ENCODE results near the gene JADE2. TPM values are rescaled to one million over a fixed set of nuclear protein-coding genes. Genes with fewer than 3 reads are reported as not detected.
"Not testable (repeated sequence)": the region's sequence is repeated elsewhere in the genome, so short reads cannot be mapped to it uniquely, and the experiment has no call there.

Gene JADE2
- polyA plus RNA-seq, 2 donors: 3.8 to 4.1 TPM

GRCh38 chr5:134516984-134517383 lies 8.5 kb upstream of the JADE2 start:
- not testable (repeated sequence) for H3K4me1 ChIP-seq (ENCODE audit: control insufficient read depth in 2 of 2, insufficient read depth in 2 of 2, low read length in 1 of 2); H3K27ac ChIP-seq (ENCODE audit: low read depth in 2 of 2, low read length in 1 of 2); H3K27me3 ChIP-seq (ENCODE audit: control insufficient read depth in 1 of 2, insufficient read depth in 2 of 2, low read length in 2 of 2); H3K9me3 ChIP-seq (ENCODE audit: control insufficient read depth in 2 of 2, insufficient read depth in 1 of 2, low read depth in 1 of 2, low read length in 1 of 2); H3K4me3 ChIP-seq (ENCODE audit: low read depth in 1 of 2, low read length in 2 of 2); H3K36me3 ChIP-seq (ENCODE audit: control insufficient read depth in 2 of 2, insufficient read depth in 2 of 2, low read length in 1 of 2)
- 90 to 96% methylated on average over 8 of the region's 8 CpGs for WGBS, 2 donors

- H3K4me1 ChIP-seq (ENCODE audit: control insufficient read depth in 2 of 2, insufficient read depth in 2 of 2, low read length in 1 of 2): no peaks in the 10 kb centered on the region
- no peaks in the 10 kb centered on the region for H3K36me3 ChIP-seq (ENCODE audit: control insufficient read depth in 2 of 2, insufficient read depth in 2 of 2, low read length in 1 of 2)
- no peaks in the 10 kb centered on the region for H3K9me3 ChIP-seq (ENCODE audit: control insufficient read depth in 2 of 2, insufficient read depth in 1 of 2, low read depth in 1 of 2, low read length in 1 of 2)
- H3K27ac ChIP-seq (ENCODE audit: low read depth in 2 of 2, low read length in 1 of 2): no peak overlapping the region
- H3K27me3 ChIP-seq (ENCODE audit: control insufficient read depth in 1 of 2, insufficient read depth in 2 of 2, low read length in 2 of 2): no peaks in the 10 kb centered on the region
- 80% methylated on average over 5 of the region's 5 CpGs for WGBS, 2 donors
- no peak overlapping the region for H3K4me3 ChIP-seq (ENCODE audit: low read depth in 1 of 2, low read length in 2 of 2)
Observed at GRCh38 chr5:134517553-134517952, 7.9 kb upstream of the JADE2 start.

GRCh38 chr5:134519989-134520388 lies 5.5 kb upstream of the JADE2 start:
- H3K36me3 ChIP-seq (ENCODE audit: control insufficient read depth in 2 of 2, insufficient read depth in 2 of 2, low read length in 1 of 2): no peaks in the 10 kb centered on the region
- no peak overlapping the region for H3K27ac ChIP-seq (ENCODE audit: low read depth in 2 of 2, low read length in 1 of 2)
- no peak overlapping the region for H3K4me3 ChIP-seq (ENCODE audit: low read depth in 1 of 2, low read length in 2 of 2)
- H3K4me1 ChIP-seq (ENCODE audit: control insufficient read depth in 2 of 2, insufficient read depth in 2 of 2, low read length in 1 of 2): no peaks in the 10 kb centered on the region
- WGBS, 2 donors: 72 to 75% methylated on average over 2 of the region's 2 CpGs
- no peaks in the 10 kb centered on the region for H3K27me3 ChIP-seq (ENCODE audit: control insufficient read depth in 1 of 2, insufficient read depth in 2 of 2, low read length in 2 of 2)
- no peaks in the 10 kb centered on the region for H3K9me3 ChIP-seq (ENCODE audit: control insufficient read depth in 2 of 2, insufficient read depth in 1 of 2, low read depth in 1 of 2, low read length in 1 of 2)

- Histone ChIP-seq H3K27ac (ENCODE audit: low read depth in 2 of 2, low read length in 1 of 2) (no peak overlapping the region), H3K4me1 (ENCODE audit: control insufficient read depth in 2 of 2, insufficient read depth in 2 of 2, low read length in 1 of 2) (no peaks in the 10 kb centered on the region), H3K27me3 (ENCODE audit: control insufficient read depth in 1 of 2, insufficient read depth in 2 of 2, low read length in 2 of 2) (no peaks in the 10 kb centered on the region), H3K9me3 (ENCODE audit: control insufficient read depth in 2 of 2, insufficient read depth in 1 of 2, low read depth in 1 of 2, low read length in 1 of 2) (no peaks in the 10 kb centered on the region), H3K4me3 (ENCODE audit: low read depth in 1 of 2, low read length in 2 of 2) (no peak overlapping the region), H3K36me3 (ENCODE audit: control insufficient read depth in 2 of 2, insufficient read depth in 2 of 2, low read length in 1 of 2) (no peaks in the 10 kb centered on the region)
- WGBS, 2 donors: 60 to 66% methylated on average over 3 of the region's 3 CpGs
Observed at GRCh38 chr5:134521841-134522240, 3.6 kb upstream of the JADE2 start.

- no peaks in the 10 kb centered on the region for H3K36me3 ChIP-seq (ENCODE audit: control insufficient read depth in 2 of 2, insufficient read depth in 2 of 2, low read length in 1 of 2)
- peak overlapping the region; percentile 97 for H3K27ac ChIP-seq (ENCODE audit: low read depth in 2 of 2, low read length in 1 of 2)
- no peaks in the 10 kb centered on the region for H3K9me3 ChIP-seq (ENCODE audit: control insufficient read depth in 2 of 2, insufficient read depth in 1 of 2, low read depth in 1 of 2, low read length in 1 of 2)
- peaks cover 0 to 3% of the 10 kb centered on the region in 2 donors for H3K4me1 ChIP-seq (ENCODE audit: control insufficient read depth in 2 of 2, insufficient read depth in 2 of 2, low read length in 1 of 2)
- peak overlapping the region; percentile 60 to 93 for H3K4me3 ChIP-seq (ENCODE audit: low read depth in 1 of 2, low read length in 2 of 2)
- no peaks in the 10 kb centered on the region for H3K27me3 ChIP-seq (ENCODE audit: control insufficient read depth in 1 of 2, insufficient read depth in 2 of 2, low read length in 2 of 2)
- 16% methylated on average over 12 to 13 of the region's 13 CpGs for WGBS, 2 donors
Observed at GRCh38 chr5:134523543-134524271, 1.8 kb upstream of the JADE2 start.

GRCh38 chr5:134524272-134524825 lies 1.1 kb upstream of the JADE2 start:
- Histone ChIP-seq H3K4me1 (ENCODE audit: control insufficient read depth in 2 of 2, insufficient read depth in 2 of 2, low read length in 1 of 2) (peaks cover 0 to 8% of the 10 kb centered on the region in 2 donors), H3K4me3 (ENCODE audit: low read depth in 1 of 2, low read length in 2 of 2) (peak overlapping the region; percentile 60 to 93), H3K27ac (ENCODE audit: low read depth in 2 of 2, low read length in 1 of 2) (peak overlapping the region; percentile 97), H3K27me3 (ENCODE audit: control insufficient read depth in 1 of 2, insufficient read depth in 2 of 2, low read length in 2 of 2) (no peaks in the 10 kb centered on the region), H3K9me3 (ENCODE audit: control insufficient read depth in 2 of 2, insufficient read depth in 1 of 2, low read depth in 1 of 2, low read length in 1 of 2) (no peaks in the 10 kb centered on the region), H3K36me3 (ENCODE audit: control insufficient read depth in 2 of 2, insufficient read depth in 2 of 2, low read length in 1 of 2) (no peaks in the 10 kb centered on the region)
- 0% methylated on average over 39 to 40 of the region's 40 CpGs for WGBS, 2 donors

- Histone ChIP-seq H3K36me3 (ENCODE audit: control insufficient read depth in 2 of 2, insufficient read depth in 2 of 2, low read length in 1 of 2) (no peaks in the 10 kb centered on the region), H3K27ac (ENCODE audit: low read depth in 2 of 2, low read length in 1 of 2) (peak overlapping the region; percentile 96 to 97), H3K4me1 (ENCODE audit: control insufficient read depth in 2 of 2, insufficient read depth in 2 of 2, low read length in 1 of 2) (peaks cover 0 to 11% of the 10 kb centered on the region in 2 donors), H3K27me3 (ENCODE audit: control insufficient read depth in 1 of 2, insufficient read depth in 2 of 2, low read length in 2 of 2) (no peaks in the 10 kb centered on the region), H3K9me3 (ENCODE audit: control insufficient read depth in 2 of 2, insufficient read depth in 1 of 2, low read depth in 1 of 2, low read length in 1 of 2) (no peaks in the 10 kb centered on the region), H3K4me3 (ENCODE audit: low read depth in 1 of 2, low read length in 2 of 2) (peak overlapping the region; percentile 71 to 93)
- WGBS, 2 donors: 0% methylated on average over 61 to 84 of the region's 84 CpGs
Observed at GRCh38 chr5:134525683-134526482, 413 bp downstream of the JADE2 start.

DNA sequence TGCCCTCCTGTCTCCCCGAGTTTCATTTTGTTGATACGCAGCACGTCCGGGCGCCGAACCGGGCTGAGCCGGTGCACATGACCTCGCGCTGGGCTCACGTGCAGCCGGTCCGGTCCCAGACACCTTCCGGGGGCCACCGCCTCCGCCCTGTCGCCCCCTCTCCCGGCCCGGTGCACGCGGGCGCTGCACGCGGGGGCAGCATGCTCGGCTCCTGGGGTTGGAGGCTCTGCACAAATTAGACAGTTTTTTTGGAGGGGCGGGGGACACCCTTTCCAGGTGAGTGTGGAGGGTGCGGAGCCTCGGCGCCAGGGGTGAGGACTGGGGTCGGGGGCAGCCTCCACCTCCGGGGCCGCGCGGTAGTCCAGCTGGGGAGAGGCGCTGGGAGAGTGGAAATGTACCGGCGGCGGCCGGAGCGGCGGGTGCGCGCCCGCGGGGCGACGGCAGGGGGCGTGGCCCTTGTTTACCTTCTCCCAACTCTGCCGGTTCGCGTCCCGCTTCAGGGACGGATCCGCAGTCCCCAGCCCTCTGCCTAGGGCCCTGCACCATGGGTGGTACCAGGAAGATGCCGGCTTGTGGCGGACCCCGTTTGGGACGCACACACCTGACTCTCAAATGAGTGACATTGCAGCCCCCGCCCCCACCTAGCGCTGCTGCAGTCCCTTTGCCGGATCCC lies 1.1 kb downstream of the JADE2 start:
- no peaks in the 10 kb centered on the region for H3K27me3 ChIP-seq (ENCODE audit: control insufficient read depth in 1 of 2, insufficient read depth in 2 of 2, low read length in 2 of 2)
- 0 to 1% methylated on average over 59 to 61 of the region's 61 CpGs for WGBS, 2 donors
- no peaks in the 10 kb centered on the region for H3K9me3 ChIP-seq (ENCODE audit: control insufficient read depth in 2 of 2, insufficient read depth in 1 of 2, low read depth in 1 of 2, low read length in 1 of 2)
- H3K4me3 ChIP-seq (ENCODE audit: low read depth in 1 of 2, low read length in 2 of 2): peak overlapping the region; percentile 71 to 93
- H3K27ac ChIP-seq (ENCODE audit: low read depth in 2 of 2, low read length in 1 of 2): peak overlapping the region; percentile 96 to 97
- no peaks in the 10 kb centered on the region for H3K36me3 ChIP-seq (ENCODE audit: control insufficient read depth in 2 of 2, insufficient read depth in 2 of 2, low read length in 1 of 2)
- peaks cover 0 to 11% of the 10 kb centered on the region in 2 donors for H3K4me1 ChIP-seq (ENCODE audit: control insufficient read depth in 2 of 2, insufficient read depth in 2 of 2, low read length in 1 of 2)

DNA sequence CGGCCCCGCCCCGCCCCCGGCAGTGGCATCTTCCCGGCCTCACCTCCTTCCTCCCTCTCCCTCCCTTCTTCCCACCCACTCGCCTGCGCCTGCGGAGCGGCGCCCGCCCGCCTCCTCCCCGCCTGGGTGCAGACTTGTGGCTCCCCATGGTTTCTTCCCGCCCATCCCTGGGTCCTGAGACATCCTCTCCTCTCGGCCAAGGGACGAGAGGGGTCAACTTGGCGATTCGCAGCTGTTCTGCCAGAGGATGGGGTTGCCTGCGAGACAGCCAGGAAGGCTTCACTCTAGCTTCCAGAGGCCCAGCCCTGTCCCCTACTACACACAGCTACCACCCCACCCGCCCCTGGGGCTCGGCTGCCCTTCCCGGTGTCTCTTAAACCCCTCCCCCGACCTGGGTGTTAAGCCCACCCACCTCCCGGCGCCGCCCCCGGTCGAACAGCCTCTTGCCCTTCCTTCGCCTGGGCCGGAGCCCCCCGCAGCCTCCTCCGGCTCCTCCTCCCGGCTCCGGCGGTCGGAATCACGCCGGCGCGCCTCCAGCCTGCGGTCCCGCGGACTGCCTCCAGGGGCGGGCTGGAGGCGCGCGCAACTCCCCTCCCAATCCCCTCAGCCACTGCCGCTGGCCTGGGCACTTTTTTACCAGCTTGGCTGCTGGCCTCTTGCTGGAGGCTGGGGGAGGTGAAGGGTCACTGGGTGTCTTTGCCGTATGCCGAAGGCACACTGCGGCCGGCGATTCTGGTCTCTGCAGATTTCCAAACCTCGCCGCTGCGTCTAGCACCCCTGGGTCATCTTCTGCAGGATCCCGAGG lies 1.9 kb downstream of the JADE2 start:
- H3K4me3 ChIP-seq (ENCODE audit: low read depth in 1 of 2, low read length in 2 of 2): peak overlapping the region; percentile 71 to 93
- no peaks in the 10 kb centered on the region for H3K36me3 ChIP-seq (ENCODE audit: control insufficient read depth in 2 of 2, insufficient read depth in 2 of 2, low read length in 1 of 2)
- no peaks in the 10 kb centered on the region for H3K27me3 ChIP-seq (ENCODE audit: control insufficient read depth in 1 of 2, insufficient read depth in 2 of 2, low read length in 2 of 2)
- H3K27ac ChIP-seq (ENCODE audit: low read depth in 2 of 2, low read length in 1 of 2): peak overlapping the region; percentile 96 to 97
- peaks cover 0 to 11% of the 10 kb centered on the region in 2 donors for H3K4me1 ChIP-seq (ENCODE audit: control insufficient read depth in 2 of 2, insufficient read depth in 2 of 2, low read length in 1 of 2)
- 1 to 2% methylated on average over 50 to 56 of the region's 57 CpGs for WGBS, 2 donors
- H3K9me3 ChIP-seq (ENCODE audit: control insufficient read depth in 2 of 2, insufficient read depth in 1 of 2, low read depth in 1 of 2, low read length in 1 of 2): no peaks in the 10 kb centered on the region

All from esophagus (tissue), 2 donors.